IPS DF 6.9 (cell line): ENCODE measurements around the gene TTC7B.

Experiments
- DNase-seq: peaks from one replicate; pipeline ENCODE4 v3.0.0-alpha.2; 2013; ENCODE audit warnings: low read depth, low spot score
- H3K27ac ChIP-seq: one replicate; pipeline ENCODE4 v1.5.1; 2013; ENCODE audit warnings: low read length, control low read depth
- H3K27me3 ChIP-seq: 2 replicates; pipeline ENCODE4 v1.6.1; 2013; ENCODE audit warnings: mild to moderate bottlenecking, low read length; ENCODE audit not compliant: control insufficient read depth, insufficient read depth
- H3K36me3 ChIP-seq: 2 replicates; pipeline ENCODE4 v1.6.1; 2013; ENCODE audit warnings: low read length; ENCODE audit not compliant: control insufficient read depth, insufficient read depth
- H3K4me1 ChIP-seq: 2 replicates; pipeline ENCODE4 v1.6.1; 2013; ENCODE audit warnings: low read length; ENCODE audit not compliant: control insufficient read depth, insufficient read depth
- H3K4me3 ChIP-seq: 2 replicates; pipeline ENCODE4 v1.5.1; 2013; ENCODE audit warnings: mild to moderate bottlenecking, low read length
- H3K9me3 ChIP-seq: 2 replicates; pipeline ENCODE4 v1.6.1; 2013; ENCODE audit warnings: low read length, inconsistent platforms; ENCODE audit not compliant: control insufficient read depth, insufficient read depth
- WGBS: extraction: QIAGEN DNeasy Blood & Tissue Kit; methylation state at CpG from one replicate; pipeline ENCODE4 v1.1.7; 2013; ENCODE audit warnings: mixed read lengths, missing lambda C conversion rate; ENCODE audit not compliant: insufficient read length, insufficient coverage; 5-methylcytosine and 5-hydroxymethylcytosine counted together

TTC7B gene

DNA sequence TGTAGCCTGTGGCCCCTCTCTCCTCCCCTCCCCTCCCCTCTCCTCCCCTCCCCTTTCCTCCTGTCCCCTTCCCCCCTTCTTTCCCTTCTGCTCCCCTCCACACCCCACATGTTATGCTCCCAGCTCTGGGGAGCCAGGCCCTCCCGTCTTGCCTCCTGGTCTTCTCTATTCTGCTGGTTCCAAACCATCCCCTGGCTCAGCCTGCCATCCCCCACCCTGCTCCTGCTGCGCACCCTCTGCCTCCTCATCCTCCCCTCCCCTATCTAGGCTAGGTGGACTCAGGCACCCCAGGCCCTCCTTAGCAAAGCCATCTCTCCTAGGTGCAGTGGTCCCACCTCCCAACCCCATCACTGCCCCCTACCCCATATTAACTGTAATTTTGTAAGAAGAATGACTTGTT lies 319.9 kb downstream of the TTC7B start:
- no peak for DNase-seq
- Histone ChIP-seq H3K9me3 (no peaks in the 10 kb centered on the region), H3K27ac (no peak overlapping the region), H3K4me3 (no peak overlapping the region), H3K4me1 (peaks cover 11% of the 10 kb centered on the region), H3K36me3 (no peaks in the 10 kb centered on the region), H3K27me3 (no peaks in the 10 kb centered on the region)
- no CpG with 5 or more reads among the region's 2 CpGs for WGBS

DNA sequence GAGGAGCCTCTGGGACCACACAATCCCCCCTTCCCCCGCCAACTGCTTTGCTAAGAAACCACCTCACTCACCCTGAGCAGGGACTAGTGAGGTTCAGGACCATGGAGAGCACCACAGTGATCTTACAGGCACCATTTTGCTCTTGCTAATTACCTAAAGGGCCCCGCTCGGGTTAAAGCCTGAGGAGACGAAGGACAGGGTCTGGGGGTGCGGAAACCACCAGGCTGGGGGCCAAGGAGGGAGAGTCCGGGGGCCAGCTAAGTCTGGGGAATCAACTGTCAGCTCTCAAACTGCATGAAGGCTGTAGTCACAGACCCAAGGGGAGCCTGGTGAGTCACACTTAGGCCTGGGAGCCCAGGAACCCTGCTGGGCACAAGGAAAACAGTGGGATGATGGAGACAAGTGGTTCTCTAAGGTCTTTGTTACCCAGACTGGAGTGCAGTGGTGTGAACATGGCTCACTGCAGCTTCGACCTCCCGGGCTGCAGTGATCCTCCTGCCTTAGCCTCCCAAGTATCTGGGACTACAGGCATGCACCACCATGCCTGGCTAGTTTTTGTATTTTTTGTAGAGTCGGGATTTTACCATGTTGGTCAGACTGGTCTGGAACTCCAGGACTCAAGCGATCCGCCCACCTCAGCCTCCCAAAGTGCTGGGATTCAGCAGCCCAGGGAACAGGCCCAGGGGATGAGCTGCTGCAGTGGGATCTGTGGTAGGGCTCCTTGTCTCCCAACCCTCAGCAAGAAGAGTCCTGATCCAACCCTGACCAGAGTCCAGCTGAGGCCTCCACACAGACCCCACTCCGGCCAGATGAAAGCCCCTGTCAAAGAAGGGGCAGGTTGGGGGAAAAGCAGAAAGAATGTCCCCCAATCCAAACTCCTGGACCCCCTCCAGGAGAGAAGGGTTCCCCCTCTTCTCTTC lies 320.6 kb downstream of the TTC7B start:
- H3K27ac ChIP-seq = no peak overlapping the region
- WGBS = no CpG with 5 or more reads among the region's 12 CpGs
- no peaks in the 10 kb centered on the region for H3K36me3 ChIP-seq
- peaks cover 11% of the 10 kb centered on the region for H3K4me1 ChIP-seq
- H3K27me3 ChIP-seq = no peaks in the 10 kb centered on the region
- H3K9me3 ChIP-seq = no peaks in the 10 kb centered on the region
- peak; percentile 82 for DNase-seq
- H3K4me3 ChIP-seq = no peak overlapping the region

DNA sequence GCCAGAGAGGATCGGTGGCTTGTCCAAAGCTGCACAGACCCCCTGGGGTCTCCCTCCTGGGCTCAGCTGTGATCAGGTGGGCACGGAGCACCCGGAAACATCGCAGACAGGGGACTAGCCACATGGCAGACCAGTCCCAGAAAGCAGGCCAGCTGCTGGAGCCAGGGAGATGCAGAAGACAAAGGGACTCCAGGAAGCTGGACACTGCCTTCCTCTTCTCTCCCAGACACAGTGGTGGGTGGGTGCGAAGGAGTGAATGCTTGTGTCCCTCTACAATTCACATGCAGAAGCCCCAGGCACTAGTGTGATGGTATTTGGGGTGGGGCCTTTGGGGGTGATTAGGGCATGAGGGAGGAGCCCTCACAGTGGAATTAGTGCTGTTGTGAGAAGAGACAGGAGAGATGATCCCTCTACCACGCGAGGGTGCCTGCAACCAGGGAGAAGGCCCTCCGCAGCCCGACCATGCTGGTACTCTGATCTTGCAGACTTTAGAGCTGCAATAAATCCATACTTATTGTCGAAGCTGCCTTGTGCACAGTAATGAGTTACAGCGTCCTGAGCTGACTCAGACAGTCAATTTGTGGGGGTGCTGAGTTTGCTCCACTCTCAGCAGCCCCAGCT lies 324.2 kb downstream of the TTC7B start:
- no peak for DNase-seq
- no peak overlapping the region for H3K27ac ChIP-seq
- WGBS = no CpG with 5 or more reads among the region's 11 CpGs
- no peaks in the 10 kb centered on the region for H3K27me3 ChIP-seq
- peaks cover 8% of the 10 kb centered on the region for H3K4me1 ChIP-seq
- no peak overlapping the region for H3K4me3 ChIP-seq
- H3K36me3 ChIP-seq = no peaks in the 10 kb centered on the region
- H3K9me3 ChIP-seq = no peaks in the 10 kb centered on the region

DNA sequence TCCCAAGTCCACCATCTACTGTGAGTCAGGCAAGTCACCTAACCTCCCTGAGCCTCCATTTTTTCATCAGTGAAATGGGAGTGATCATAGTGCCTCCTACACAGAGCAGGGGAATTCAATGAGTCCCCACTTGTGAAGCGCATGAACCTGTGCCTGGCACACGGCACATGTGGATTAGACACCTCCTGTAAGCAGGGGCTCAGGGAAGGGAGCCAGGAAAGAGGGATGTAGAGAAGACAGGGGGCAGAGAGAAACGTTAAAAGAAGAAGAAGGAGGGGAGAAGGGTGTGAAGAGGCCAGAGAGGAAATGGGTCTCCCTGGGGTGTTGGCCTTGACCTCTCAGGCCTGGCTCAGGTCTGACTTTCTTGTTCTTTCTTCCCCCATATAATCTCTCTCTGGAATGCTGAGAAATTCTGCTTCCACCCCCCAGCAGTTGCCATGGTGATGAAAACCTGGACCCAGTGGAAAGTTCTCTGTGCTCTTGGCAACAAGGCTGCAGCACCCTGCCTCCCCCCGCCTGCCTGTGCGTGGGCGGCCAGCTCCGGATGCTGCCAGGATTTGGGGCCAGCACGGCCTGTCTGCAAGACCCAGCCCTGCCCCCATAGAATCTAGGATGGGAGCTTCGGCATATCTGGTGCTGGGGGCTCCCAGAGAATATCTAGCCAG lies 324.9 kb downstream of the TTC7B start:
- no CpG with 5 or more reads among the region's 9 CpGs for WGBS

DNA sequence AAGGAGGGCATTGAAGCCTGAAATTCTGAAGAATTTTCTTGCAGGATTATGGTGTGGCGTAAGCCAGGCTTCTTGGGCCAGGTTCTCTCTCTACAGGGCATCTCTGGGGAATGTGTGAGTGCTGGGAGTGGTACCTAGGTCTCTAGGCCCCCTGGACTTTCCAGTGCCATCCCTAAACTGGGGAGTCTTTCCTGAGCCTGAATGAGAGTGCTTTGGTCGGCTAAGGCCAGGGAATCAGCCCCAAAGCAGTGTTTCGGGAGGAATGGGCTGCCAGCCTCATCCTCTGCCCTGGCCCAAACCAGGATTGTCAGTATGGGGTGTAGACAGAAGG lies 325.5 kb downstream of the TTC7B start:
- Histone ChIP-seq H3K4me1 (peaks cover 8% of the 10 kb centered on the region; the same call in 1 of the 2 replicates), H3K9me3 (no peaks in the 10 kb centered on the region), H3K27me3 (no peaks in the 10 kb centered on the region), H3K4me3 (no peak overlapping the region), H3K27ac (no peak overlapping the region), H3K36me3 (no peaks in the 10 kb centered on the region)
- no peak for DNase-seq
- no CpG with 5 or more reads among the region's 3 CpGs for WGBS

More for the DNA sequence above, 324.9 kb downstream of the TTC7B start:
- no peak overlapping the region for H3K4me3 ChIP-seq
- H3K4me1 ChIP-seq = peaks cover 8% of the 10 kb centered on the region
- no peaks in the 10 kb centered on the region for H3K9me3 ChIP-seq
- no peak for DNase-seq
- H3K27me3 ChIP-seq = no peaks in the 10 kb centered on the region
- no peak overlapping the region for H3K27ac ChIP-seq
- no peaks in the 10 kb centered on the region for H3K36me3 ChIP-seq

DNA sequence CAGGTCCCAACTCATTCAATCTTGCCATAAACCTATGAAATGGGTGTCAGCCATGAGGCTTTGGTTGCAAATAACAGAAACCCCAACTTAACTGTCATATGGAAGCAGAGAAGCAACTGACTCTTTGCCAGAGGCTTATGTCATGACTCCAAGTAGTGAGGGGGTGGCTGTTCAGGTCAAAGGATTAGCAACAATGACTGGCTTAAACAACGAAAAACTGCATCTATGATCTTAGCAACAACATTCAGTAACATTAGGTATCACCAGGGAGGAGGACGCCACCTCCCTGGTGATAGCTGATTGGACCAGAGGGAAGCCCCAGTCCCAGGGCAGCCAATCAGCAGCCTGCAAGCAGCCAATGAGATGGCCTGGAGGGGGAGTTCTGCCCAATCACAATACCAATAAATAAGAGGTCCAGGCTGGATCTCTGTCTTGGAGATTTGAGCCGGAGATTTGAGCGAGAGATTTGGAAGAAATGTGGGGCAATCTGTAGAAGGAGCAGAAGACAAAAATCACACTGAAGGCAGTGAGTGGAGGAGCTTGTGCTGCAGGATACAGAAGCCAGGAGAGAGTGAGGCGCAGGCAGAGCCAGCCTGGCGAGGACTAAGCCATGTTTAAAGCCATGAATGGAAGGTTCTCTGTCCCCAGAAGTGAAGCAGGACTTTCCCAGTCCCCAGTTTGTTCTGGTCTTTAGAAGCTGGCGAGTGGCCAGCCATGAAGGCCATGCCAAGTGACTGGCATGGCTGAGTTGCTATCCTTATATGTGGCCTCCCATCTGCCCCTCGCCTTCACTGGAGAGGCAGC lies 326.1 kb downstream of the TTC7B start:
- H3K9me3 ChIP-seq = no peaks in the 10 kb centered on the region
- H3K27me3 ChIP-seq = no peaks in the 10 kb centered on the region
- peaks cover 8% of the 10 kb centered on the region; the same call in 1 of the 2 replicates for H3K4me1 ChIP-seq
- H3K36me3 ChIP-seq = no peaks in the 10 kb centered on the region
- no peak overlapping the region for H3K4me3 ChIP-seq
- DNase-seq = no peak
- no CpG with 5 or more reads among the region's 8 CpGs for WGBS
- no peak overlapping the region for H3K27ac ChIP-seq

DNA sequence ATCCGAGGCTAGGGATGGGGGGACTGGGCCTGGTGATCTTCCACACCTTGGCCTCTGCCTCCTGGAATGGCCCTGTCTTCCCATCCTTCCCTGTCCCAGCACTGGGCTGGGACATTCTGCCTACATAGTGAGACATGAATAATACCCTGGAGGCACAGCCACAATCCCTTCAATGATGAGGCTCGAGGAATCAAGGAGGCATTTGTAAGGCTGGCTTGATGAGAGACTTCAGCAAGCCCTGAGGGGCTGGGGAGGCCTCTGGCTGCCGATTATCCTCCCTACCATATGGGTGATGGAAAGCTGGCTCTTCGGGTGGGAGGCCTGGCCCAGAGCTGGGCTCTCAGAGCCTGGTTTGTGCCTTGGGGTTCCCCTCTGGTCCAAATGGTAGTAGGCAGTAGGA lies 326.9 kb downstream of the TTC7B start:
- no peak for DNase-seq

DNA sequence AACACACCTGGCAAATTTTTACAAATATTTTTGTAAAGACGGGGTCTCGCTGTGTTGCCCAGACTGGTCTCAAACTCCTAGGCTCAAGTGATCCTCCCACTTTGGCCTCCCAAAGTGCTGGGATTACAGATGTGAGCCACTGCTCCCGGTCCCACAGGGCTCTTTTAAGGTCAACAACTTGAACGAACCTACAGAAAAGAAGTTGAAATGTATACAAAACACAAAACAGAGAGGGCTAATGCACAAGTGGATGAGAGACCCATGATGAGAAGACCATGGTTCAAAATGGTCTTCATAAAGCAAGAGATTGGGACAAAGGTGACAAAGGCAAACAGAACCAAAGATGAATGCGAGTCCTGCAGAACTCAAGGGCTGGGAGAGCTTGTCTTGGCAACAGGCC lies 328.0 kb downstream of the TTC7B start:
- Histone ChIP-seq H3K36me3 (no peaks in the 10 kb centered on the region), H3K27ac (no peak overlapping the region), H3K9me3 (no peaks in the 10 kb centered on the region), H3K4me1 (peaks cover 8% of the 10 kb centered on the region; the same call in 1 of the 2 replicates), H3K27me3 (no peaks in the 10 kb centered on the region), H3K4me3 (no peak overlapping the region)
- no peak for DNase-seq
- WGBS = no CpG with 5 or more reads among the region's 5 CpGs

More for the DNA sequence above, 326.9 kb downstream of the TTC7B start:
- Histone ChIP-seq H3K27me3 (no peaks in the 10 kb centered on the region), H3K9me3 (no peaks in the 10 kb centered on the region), H3K27ac (no peak overlapping the region), H3K36me3 (no peaks in the 10 kb centered on the region), H3K4me1 (peaks cover 8% of the 10 kb centered on the region; the same call in 1 of the 2 replicates), H3K4me3 (no peak overlapping the region)
- no CpG with 5 or more reads among the region's 4 CpGs for WGBS

DNA sequence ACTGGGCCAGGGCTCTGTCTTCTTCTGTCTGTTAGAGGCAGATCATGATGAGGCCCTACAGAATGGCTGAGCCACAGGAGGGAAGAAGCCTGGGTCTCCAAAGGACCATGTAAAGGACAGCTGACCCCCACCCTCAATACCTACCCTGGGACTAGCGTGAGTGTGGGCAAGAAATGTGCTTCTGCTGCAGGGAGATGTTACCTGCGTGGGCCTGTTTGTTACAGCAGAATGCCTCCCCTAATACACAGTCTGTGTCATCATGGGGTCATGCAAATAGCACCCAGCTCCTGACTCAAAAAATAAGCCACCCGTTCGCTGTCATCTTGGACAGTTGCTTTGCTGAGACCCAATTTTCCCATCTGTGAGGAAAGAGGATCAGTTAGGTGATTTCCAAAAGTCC lies 328.8 kb downstream of the TTC7B start:
- H3K27me3 ChIP-seq = no peaks in the 10 kb centered on the region
- DNase-seq = no peak
- no CpG with 5 or more reads among the region's 4 CpGs for WGBS
- H3K4me3 ChIP-seq = no peak overlapping the region
- no peaks in the 10 kb centered on the region for H3K36me3 ChIP-seq
- H3K4me1 ChIP-seq = peaks cover 8% of the 10 kb centered on the region; the same call in 1 of the 2 replicates
- H3K9me3 ChIP-seq = no peaks in the 10 kb centered on the region
- no peak overlapping the region for H3K27ac ChIP-seq

DNA sequence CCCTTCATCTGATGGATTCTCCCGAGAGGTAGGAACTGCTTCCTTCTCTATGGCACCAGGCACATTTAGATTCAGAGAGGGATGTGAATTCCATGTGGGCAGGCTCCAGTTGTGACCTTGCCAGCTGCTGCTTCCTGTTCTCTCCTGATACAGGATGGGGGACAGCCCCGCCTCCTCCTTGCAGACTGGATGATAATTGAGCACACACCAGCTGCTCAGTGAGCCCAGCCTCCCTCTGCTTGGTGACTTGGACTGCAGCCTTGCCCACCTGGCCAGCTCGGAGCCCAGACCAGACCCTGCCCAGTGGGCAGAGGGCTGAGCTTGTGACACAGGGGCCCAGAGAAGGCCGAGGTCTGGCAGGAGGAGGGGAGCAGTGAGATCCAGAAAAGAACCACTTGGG lies 329.2 kb downstream of the TTC7B start:
- no peak for DNase-seq
- no CpG with 5 or more reads among the region's 4 CpGs for WGBS

More for the DNA sequence above, 329.2 kb downstream of the TTC7B start:
- Histone ChIP-seq H3K9me3 (no peaks in the 10 kb centered on the region), H3K27me3 (no peaks in the 10 kb centered on the region), H3K27ac (no peak overlapping the region), H3K36me3 (no peaks in the 10 kb centered on the region), H3K4me1 (peaks cover 6% of the 10 kb centered on the region; the same call in 1 of the 2 replicates), H3K4me3 (no peak overlapping the region)
